ENCODE data around the gene TM2D3. TPM values are rescaled to one million over a fixed set of nuclear protein-coding genes. Genes with fewer than 3 reads are reported as not detected.
"Not testable (repeated sequence)": the region's sequence is repeated elsewhere in the genome, so short reads cannot be mapped to it uniquely, and the experiment has no call there.

Gene TM2D3
- total RNA-seq, 2 experiments from 2014 or later: 57.1 to 61.4 TPM

DNA sequence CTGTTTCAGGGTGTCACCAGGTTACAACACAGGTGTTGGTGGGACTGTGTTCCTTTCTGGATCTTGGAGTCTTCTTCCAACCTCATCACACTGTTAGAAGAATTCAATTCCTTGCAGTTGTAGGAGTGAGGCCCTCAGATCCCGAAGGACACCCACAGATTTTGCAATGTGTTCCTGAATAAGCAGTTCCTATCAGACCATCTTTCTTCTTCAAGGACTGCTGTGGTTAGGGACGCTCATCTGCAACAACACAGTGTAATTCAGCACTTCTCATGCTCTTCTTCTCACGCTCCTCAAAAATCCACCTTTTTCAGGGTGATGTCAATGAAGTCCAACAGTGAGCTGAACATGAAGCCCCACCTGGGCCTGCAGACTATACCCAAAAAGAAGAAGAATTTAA is 18.8 kb downstream of the TM2D3 start:
- ChIA-PET POLR2A (no interaction called here), CTCF (no interaction called here)

GRCh38 chr15:101626729-101627128 is 25.5 kb downstream of the TM2D3 start:
- CTCF ChIA-PET, POLR2A ChIA-PET: not testable (repeated sequence)

GRCh38 chr15:101625980-101626379 is 26.2 kb downstream of the TM2D3 start:
- POLR2A ChIA-PET: no interaction called here
- CTCF ChIA-PET: no interaction called here

DNA sequence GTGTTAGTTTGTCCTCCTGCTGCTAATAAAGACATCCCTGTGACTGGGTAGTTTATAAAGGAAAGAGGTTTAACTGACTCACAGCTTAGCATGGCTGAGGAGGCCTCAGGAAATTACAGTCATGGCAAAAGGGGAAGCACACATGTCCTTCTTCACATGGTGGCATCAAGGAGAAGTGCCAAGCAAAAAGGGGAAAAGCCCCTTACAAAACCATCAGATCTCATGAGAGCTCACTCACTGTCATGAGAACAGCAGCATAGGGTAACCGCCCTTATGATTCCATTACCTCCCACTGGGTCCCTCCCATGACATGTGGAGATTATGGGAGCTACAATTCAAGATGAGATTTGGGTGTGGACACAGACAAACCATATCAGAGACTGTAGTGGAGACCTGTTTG is 27.0 kb downstream of the TM2D3 start:
- ChIA-PET POLR2A (no interaction called here), CTCF (no interaction called here)

DNA sequence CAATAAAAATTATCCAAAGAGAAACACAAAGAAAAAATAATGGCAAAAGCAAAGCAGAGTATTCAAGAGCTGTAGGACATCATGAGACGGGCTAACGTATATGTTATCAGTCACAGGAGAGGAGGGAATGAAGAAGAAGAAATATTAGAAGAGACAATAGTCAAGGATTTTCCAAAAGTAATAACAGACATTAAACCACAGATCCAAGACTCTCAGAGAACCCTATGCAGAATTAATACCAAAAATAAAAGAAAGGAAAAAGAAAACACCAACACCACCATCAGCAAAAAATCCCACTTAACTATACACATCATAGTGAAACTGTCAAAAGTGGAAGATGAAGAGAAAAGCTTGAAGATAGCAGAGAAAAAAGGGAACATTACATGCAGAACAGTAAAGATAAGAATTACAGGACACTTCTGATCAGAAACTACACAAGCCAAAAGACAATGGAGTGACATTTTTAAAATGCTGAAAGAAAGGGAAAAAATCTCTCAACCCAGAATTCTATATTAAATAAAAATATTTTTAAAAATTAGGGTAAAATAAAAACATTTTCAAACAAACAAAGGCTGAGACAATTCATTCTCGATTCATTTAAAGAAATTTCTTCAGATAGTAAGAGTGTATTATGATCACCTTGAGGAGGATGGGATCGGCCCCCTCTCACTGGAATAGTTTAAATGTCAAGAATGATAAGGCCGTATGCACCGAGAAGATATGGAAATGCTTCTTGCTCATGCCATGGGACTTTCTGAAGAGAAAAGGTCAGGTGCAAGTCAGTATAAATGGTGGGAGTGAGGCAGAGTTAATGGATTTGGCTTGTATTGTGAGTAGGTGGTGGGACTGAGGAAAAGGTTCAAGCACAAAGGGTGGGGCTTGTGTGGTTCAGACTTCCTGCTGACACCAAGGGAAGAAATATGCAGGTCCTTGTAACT is 28.5 kb downstream of the TM2D3 start:
- ChIA-PET CTCF (no interaction called here), POLR2A (interaction anchor here (0.6 kb wide), 1 partner anchor 8 kb away, joined by 3 read pairs; no protein-coding TSS in a partner anchor)

GRCh38 chr15:101621961-101622360 is 30.2 kb downstream of the TM2D3 start:
- ChIA-PET CTCF (no interaction called here), POLR2A (no interaction called here)

GRCh38 chr15:101620671-101621070 is 31.5 kb downstream of the TM2D3 start:
- CTCF ChIA-PET: no interaction called here
- POLR2A ChIA-PET: no interaction called here

DNA sequence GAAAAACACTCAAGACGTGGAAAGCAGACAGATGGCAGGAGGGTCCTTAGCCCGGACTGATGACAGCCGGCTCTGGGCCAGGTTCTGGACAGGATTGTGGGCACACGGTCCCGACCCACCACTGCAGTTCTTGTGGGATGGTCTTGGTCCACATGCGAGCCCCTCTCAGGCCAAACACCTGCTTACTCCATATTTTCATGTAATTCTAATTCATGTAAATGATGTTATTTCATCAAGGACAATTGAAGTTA is 32.6 kb downstream of the TM2D3 start:
- CTCF ChIA-PET: no interaction called here
- POLR2A ChIA-PET: no interaction called here

- POLR2A ChIA-PET: no interaction called here
- CTCF ChIA-PET: no interaction called here
Observed at GRCh38 chr15:101618851-101619614, 33.1 kb downstream of the TM2D3 start.

DNA sequence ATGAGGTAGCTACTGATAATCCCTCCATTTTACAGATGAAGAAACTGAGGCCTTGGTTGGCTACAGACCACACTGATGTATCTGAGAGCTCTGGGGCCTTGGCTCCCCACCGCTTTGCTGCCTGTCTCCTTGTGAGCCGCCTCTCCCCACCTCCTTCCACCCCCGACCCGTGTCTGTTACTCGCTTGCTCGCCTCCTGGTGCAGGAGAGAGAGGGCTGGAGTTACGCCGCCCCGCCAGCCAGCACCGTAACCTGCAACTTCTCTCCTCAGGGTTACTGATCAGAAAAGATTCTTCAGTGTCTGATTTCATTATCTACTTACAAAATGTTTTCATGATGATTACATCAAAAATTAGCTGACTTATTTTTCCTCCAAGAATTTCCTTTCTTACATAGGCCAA is 34.1 kb downstream of the TM2D3 start:
- ChIA-PET POLR2A (no interaction called here), CTCF (no interaction called here)

GRCh38 chr15:101617390-101617965 is 34.7 kb downstream of the TM2D3 start:
- ChIA-PET POLR2A (no interaction called here), CTCF (no interaction called here)

GRCh38 chr15:101615986-101616848 is 36.0 kb downstream of the TM2D3 start:
- ChIA-PET CTCF (no interaction called here), POLR2A (no interaction called here)

GRCh38 chr15:101615414-101615985 is 36.7 kb downstream of the TM2D3 start:
- CTCF ChIA-PET: no interaction called here
- POLR2A ChIA-PET: interaction anchor here (0.6 kb wide), 1 partner anchor 8 kb away, joined by 3 read pairs; no protein-coding TSS in a partner anchor

DNA sequence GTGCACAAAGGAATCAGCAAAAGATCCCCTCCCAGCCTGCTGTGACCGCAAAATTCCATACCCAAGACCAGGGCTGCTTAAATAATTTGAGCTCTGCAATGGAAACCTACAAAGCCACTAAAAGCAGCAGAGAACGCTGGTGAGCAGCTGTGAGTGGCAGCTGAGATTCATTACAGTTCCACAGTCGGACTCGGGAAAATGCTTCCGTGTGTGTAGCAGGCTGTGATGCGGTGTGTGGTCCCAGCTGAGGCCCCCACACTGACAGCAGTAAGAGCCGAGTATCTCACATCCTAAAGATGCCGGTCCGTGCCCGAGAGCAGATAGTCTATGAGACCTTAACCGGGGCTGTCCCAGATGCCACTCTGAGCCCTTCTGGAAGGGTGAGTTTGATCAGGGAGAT is 37.4 kb downstream of the TM2D3 start:
- ChIA-PET POLR2A (interaction anchor here (0.6 kb wide), 1 partner anchor 9 kb away, joined by 3 read pairs; no protein-coding TSS in a partner anchor), CTCF (no interaction called here)

GRCh38 chr15:101614001-101614585 is 38.1 kb downstream of the TM2D3 start:
- ChIA-PET POLR2A (no interaction called here), CTCF (no interaction called here)

GRCh38 chr15:101613130-101614000 is 38.8 kb downstream of the TM2D3 start:
- CTCF ChIA-PET: no interaction called here
- POLR2A ChIA-PET: no interaction called here

DNA sequence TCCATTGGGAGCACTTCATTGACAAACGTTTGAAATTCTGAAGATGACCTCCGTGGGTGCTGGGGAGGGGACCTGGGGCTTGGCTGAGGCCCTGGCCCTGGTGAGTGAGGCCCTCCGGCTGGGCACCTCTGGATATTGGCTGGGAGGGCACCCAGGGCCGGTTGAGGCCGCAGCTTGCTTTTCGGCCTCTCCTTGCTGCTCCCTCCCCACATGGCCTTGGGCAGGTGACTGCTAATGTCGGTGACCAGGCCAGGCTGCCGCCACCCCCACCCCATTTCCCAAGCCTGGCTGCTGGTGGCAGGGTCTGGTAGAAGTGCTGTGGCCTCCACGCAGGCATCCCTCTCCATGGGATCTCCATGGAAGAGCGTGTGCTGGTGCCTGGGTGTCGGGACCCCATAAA is 39.5 kb downstream of the TM2D3 start:
- POLR2A ChIA-PET: no interaction called here
- CTCF ChIA-PET: no interaction called here

DNA sequence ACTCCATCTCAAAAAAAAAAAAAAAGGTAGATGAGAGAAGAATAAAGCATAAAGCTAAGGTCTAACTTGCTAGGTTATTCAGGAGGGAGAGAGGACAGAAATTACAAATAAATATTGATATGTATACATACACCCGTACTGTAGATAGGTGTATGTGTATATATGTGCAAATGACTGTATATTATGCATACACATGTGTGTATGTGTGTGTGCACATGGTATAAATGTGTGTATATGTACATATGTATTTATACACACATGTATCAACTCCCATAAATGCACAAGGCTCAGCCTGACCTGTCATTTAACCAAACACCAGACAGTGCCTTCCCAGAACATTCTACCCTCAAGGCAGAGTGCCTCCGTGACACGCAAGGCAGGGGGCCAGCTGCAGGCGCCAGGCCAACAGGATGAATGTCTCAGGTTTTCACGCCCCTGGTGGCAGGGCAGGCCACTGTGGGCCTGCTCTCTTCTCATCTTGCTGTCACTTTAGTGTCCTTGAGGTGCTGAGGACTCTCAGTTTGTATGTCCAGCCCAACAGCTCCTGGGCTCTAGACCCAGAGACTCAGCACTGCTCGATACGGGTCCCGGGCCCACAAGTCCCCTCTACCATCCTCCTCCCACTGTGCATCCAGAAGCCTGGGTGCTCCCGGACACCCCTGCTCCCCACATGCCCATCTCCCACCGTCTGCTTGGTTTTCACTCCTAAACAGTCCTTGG is 40.4 kb downstream of the TM2D3 start:
- POLR2A ChIA-PET: no interaction called here
- CTCF ChIA-PET: no interaction called here

Measured in activated CD8-positive, alpha-beta memory T cell treated with anti-CD3 and anti-CD28 coated beads for 36 hours (primary cell).